HCT116 (cell line): Measurements from ENCODE around the gene MICALL1. TPM values are rescaled to one million over a fixed set of nuclear protein-coding genes. Genes with fewer than 3 reads are reported as not detected.

ENCODE experiments used
- ATF3 ChIP-seq: IDR thresholded peaks from 2 replicates; pipeline ENCODE4 v1.6.1; 2012
- CTCF ChIP-seq, 3 experiments: fragments of 200-600 bp in 1 of 3; sonication (generic) in 1 of 3; IDR thresholded peaks in 2 of 3; conservative IDR thresholded peaks in 1 of 3; 2 replicates each; pipeline ENCODE4 v1.5.1; 2012 to 2017; ENCODE audit warnings: low read depth in 2 of 3, low read length in 2 of 3, antibody characterized with exemption in 1 of 3, borderline replicate concordance in 1 of 3, control low read depth in 1 of 3, mild to moderate bottlenecking in 1 of 3, mixed read lengths in 1 of 3, mixed run types in 1 of 3, moderate library complexity in 1 of 3; ENCODE audit not compliant: insufficient read depth in 1 of 3
- EGR1 ChIP-seq: IDR thresholded peaks from 2 replicates; pipeline ENCODE4 v1.6.1; 2012; ENCODE audit warnings: low read depth
- REST ChIP-seq: IDR thresholded peaks from 2 replicates; pipeline ENCODE4 v1.6.1; 2012; ENCODE audit warnings: low read depth
- SIN3A ChIP-seq: IDR thresholded peaks from 2 replicates; pipeline ENCODE4 v1.6.1; 2012; ENCODE audit warnings: low read depth
- SP1 ChIP-seq: IDR thresholded peaks from 2 replicates; pipeline ENCODE4 v1.6.1; 2012; ENCODE audit warnings: low read depth
- SRF ChIP-seq: IDR thresholded peaks from 2 replicates; pipeline ENCODE4 v1.6.1; 2012; ENCODE audit warnings: low read depth
- total RNA-seq: library from RNA; stranded (reverse); gene quantifications from one replicate; pipeline ENCODE4 v1.2.1, GENCODE V29; 2021; ENCODE audit not compliant: unreplicated experiment

The MICALL1 gene
- total RNA-seq, 1 experiment from 2014 or later, result 35.2 TPM

- TF ChIP-seq CTCF (IDR thresholded peaks at IDR 0.05 in 2 of 3, conservative IDR thresholded peaks at IDR 0.05 in 1 of 3; ENCODE audit: borderline replicate concordance in 1 of 3, insufficient read depth in 1 of 3, low read depth in 2 of 3, low read length in 2 of 3) (no peak), SIN3A (no peak), ATF3 (no peak), EGR1 (no peak), SRF (no peak), REST (no peak), SP1 (no peak)
Observed at GRCh38 chr22:37870273-37870672, 35.8 kb upstream of the MICALL1 start (continued).
